ENCODE measurements around the gene SORCS2.

GRCh38 chr4:7192252-7193029 lies at the start of gene SORCS2:
- TF ChIP-seq, protein P1, sequence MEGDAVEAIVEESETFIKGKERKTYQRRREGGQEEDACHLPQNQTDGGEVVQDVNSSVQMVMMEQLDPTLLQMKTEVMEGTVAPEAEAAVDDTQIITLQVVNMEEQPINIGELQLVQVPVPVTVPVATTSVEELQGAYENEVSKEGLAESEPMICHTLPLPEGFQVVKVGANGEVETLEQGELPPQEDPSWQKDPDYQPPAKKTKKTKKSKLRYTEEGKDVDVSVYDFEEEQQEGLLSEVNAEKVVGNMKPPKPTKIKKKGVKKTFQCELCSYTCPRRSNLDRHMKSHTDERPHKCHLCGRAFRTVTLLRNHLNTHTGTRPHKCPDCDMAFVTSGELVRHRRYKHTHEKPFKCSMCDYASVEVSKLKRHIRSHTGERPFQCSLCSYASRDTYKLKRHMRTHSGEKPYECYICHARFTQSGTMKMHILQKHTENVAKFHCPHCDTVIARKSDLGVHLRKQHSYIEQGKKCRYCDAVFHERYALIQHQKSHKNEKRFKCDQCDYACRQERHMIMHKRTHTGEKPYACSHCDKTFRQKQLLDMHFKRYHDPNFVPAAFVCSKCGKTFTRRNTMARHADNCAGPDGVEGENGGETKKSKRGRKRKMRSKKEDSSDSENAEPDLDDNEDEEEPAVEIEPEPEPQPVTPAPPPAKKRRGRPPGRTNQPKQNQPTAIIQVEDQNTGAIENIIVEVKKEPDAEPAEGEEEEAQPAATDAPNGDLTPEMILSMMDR (IDR thresholded peaks at IDR 0.05): no peak
- no peak for TF ChIP-seq EZH2 (IDR thresholded peaks at IDR 0.05; ENCODE audit: borderline replicate concordance, insufficient read depth, low read depth, low read length, poor library complexity, severe bottlenecking)
